Endothelial cell of umbilical vein (primary cell): Measurements from ENCODE around the gene LOX. TPM values are rescaled to one million over a fixed set of nuclear protein-coding genes. Genes with fewer than 3 reads are reported as not detected.

ENCODE experiments used
- BruUV-seq: library from RNA; stranded (reverse); fragments of 400-500 nt; replicated peaks from 2 replicates; lab custom pipeline; 2021; lab: Mats Ljungman, UMichigan
- CTCF ChIA-PET: fragments of 300-600, 350-600 bp; sonication (Branson Sonifier 250); formaldehyde crosslinking; loops from one replicate; lab custom pipeline; 2021; ENCODE audit warnings: antibody characterized with exemption, inconsistent platforms; lab: Charles Lee
- POLR2A ChIA-PET: fragments of 300-600, 350-600 bp; sonication (Branson Sonifier 250); formaldehyde crosslinking; loops from one replicate; lab custom pipeline; 2021; ENCODE audit warnings: antibody characterized with exemption, inconsistent platforms; lab: Charles Lee
- DNase-seq: peaks from one replicate; pipeline ENCODE4 v3.0.0-alpha.2; 2011; ENCODE audit warnings: low read depth, low spot score
- FAIRE-seq: peaks from 2 replicates; lab custom pipeline; 2011; peaks lifted over from hg19 to GRCh38; lab: Jason Lieb, UNC
- H2AFZ ChIP-seq: 2 replicates; pipeline ENCODE4 v1.6.0; 2012; ENCODE audit warnings: low read depth, low read length, control low read depth, inconsistent platforms
- H3K27ac ChIP-seq: 2 replicates; pipeline ENCODE4 v1.5.1; 2011; ENCODE audit warnings: low read depth, mild to moderate bottlenecking, control low read depth, low read length, moderate library complexity; ENCODE audit not compliant: insufficient read depth
- H3K27me3 ChIP-seq, 2 experiments: 2 replicates each; pipeline versions ENCODE4 v1.6.0 to v1.6.1; 2011; ENCODE audit warnings: low read length in 2 of 2, mixed read lengths in 1 of 2; ENCODE audit not compliant: control insufficient read depth in 2 of 2, insufficient read depth in 2 of 2
- H3K36me3 ChIP-seq, 2 experiments: 2 replicates in 1 of 2; 3 replicates in 1 of 2; pipeline ENCODE4 v1.5.1; 2011; ENCODE audit warnings: low read length in 2 of 2, mild to moderate bottlenecking in 1 of 2, moderate library complexity in 1 of 2; ENCODE audit not compliant: control insufficient read depth in 2 of 2, insufficient read depth in 2 of 2; ENCODE audit errors: extremely low read depth in 1 of 2
- H3K4me1 ChIP-seq: 3 replicates; pipeline ENCODE4 v1.5.1; 2011; ENCODE audit warnings: mild to moderate bottlenecking, low read length; ENCODE audit not compliant: control insufficient read depth, insufficient read depth; ENCODE audit errors: extremely low read depth
- H3K4me2 ChIP-seq: 2 replicates; pipeline ENCODE4 v1.6.1; 2011; ENCODE audit warnings: low read length, control low read depth, mixed read lengths; ENCODE audit not compliant: insufficient read depth
- H3K4me3 ChIP-seq, 3 experiments: fragments of 200-600 bp in 1 of 3; sonication (generic), shearing (Covaris generic) in 1 of 3; replicated peaks in 1 of 3; 2 replicates each; pipeline ENCODE4 v1.5.1; 2011 to 2016; ENCODE audit warnings: control low read depth in 3 of 3, low read length in 3 of 3, mild to moderate bottlenecking in 2 of 3, inconsistent platforms in 1 of 3, low read depth in 1 of 3, moderate library complexity in 1 of 3; ENCODE audit not compliant: insufficient read depth in 1 of 3
- H3K79me2 ChIP-seq: 2 replicates; pipeline ENCODE4 v1.6.0; 2012; ENCODE audit warnings: low read length, inconsistent platforms; ENCODE audit not compliant: control insufficient read depth, insufficient read depth
- H3K9ac ChIP-seq: replicated peaks from 2 replicates; pipeline ENCODE3; 2011; ENCODE audit warnings: low read length, control low read depth; ENCODE audit not compliant: insufficient read depth; ENCODE audit errors: extremely low read depth
- H3K9me1 ChIP-seq: replicated peaks from 3 replicates; pipeline ENCODE4 v1.6.0; 2011; ENCODE audit warnings: mild to moderate bottlenecking, low read length; ENCODE audit not compliant: control insufficient read depth, insufficient read depth; ENCODE audit errors: extremely low read depth
- H3K9me3 ChIP-seq: replicated peaks from 2 replicates; pipeline ENCODE4 v1.5.1; 2012; ENCODE audit warnings: low read length, inconsistent platforms; ENCODE audit not compliant: control insufficient read depth, insufficient read depth
- H4K20me1 ChIP-seq: replicated peaks from 2 replicates; pipeline ENCODE3; 2011; ENCODE audit warnings: mild to moderate bottlenecking, low read length; ENCODE audit not compliant: control insufficient read depth, insufficient read depth; ENCODE audit errors: extremely low read depth
- EZH2 ChIP-seq: IDR thresholded peaks from 2 replicates; pipeline ENCODE4 v1.6.1; 2012; ENCODE audit warnings: borderline replicate concordance, low read depth, mild to moderate bottlenecking, moderate library complexity, low read length, inconsistent platforms; ENCODE audit not compliant: severe bottlenecking
- FOS ChIP-seq: IDR thresholded peaks from 2 replicates; pipeline ENCODE4 v1.6.1; 2011; ENCODE audit warnings: mild to moderate bottlenecking, low read length, moderate library complexity, borderline replicate concordance; ENCODE audit not compliant: insufficient read depth
- GATA2 ChIP-seq: IDR thresholded peaks from 2 replicates; pipeline ENCODE4 v1.7.0; 2011; ENCODE audit warnings: low read depth, mild to moderate bottlenecking, moderate library complexity, mixed read lengths, low read length; ENCODE audit not compliant: insufficient read length, insufficient read depth
- JUN ChIP-seq: IDR thresholded peaks from 2 replicates; pipeline ENCODE4 v1.6.1; 2011; ENCODE audit warnings: borderline replicate concordance, low read depth; ENCODE audit not compliant: insufficient read length, insufficient read depth
- MAX ChIP-seq: IDR thresholded peaks from 2 replicates; pipeline ENCODE4 v1.6.1; 2011; ENCODE audit not compliant: insufficient read depth, insufficient read length
- MYC ChIP-seq: IDR thresholded peaks from one replicate; pipeline ENCODE4 v1.6.1; 2011; ENCODE audit warnings: mild to moderate bottlenecking, low read depth, low read length
- POLR2A ChIP-seq: IDR thresholded peaks from 2 replicates; pipeline ENCODE4 v1.6.1; 2012; ENCODE audit warnings: low read depth, mild to moderate bottlenecking, control low read depth, low read length
- POLR2AphosphoS5 ChIP-seq: IDR thresholded peaks from 2 replicates; pipeline ENCODE4 v1.6.1; 2012; ENCODE audit warnings: low read depth, mild to moderate bottlenecking, control low read depth, low read length, moderate library complexity; ENCODE audit not compliant: insufficient read depth
- dilution Hi-C: fragments of 300-500 bp; cut with MboI; formaldehyde crosslinking; loops from one replicate; pipeline ENCODE4 v1.15.0; 2019; ENCODE audit warnings: low sequenced_read_pairs; ENCODE audit not compliant: extremely low pct_ligation_motif_present
- intact Hi-C: fragments of 100-400 bp; cut with micrococcal nuclease; formaldehyde crosslinking; loops from one replicate; pipeline ENCODE4 v1.10.0; 2022
- polyA plus RNA-seq, 4 experiments: library from polyadenylated mRNA; depleted of rRNA in 3 of 4; stranded (reverse) in 3 of 4; unstranded in 1 of 4; fragments of >200 nt; gene quantifications; 2 replicates each; pipeline versions ENCODE4 v1.2.1 to v1.2.3, GENCODE V29; 2011 to 2012; ENCODE audit warnings: missing spikeins in 1 of 4
- total RNA-seq: library from RNA; stranded (reverse); gene quantifications from 2 replicates; pipeline ENCODE4 v1.2.3, GENCODE V29; 2021
- TF ChIP-seq, protein P1 (sequence below), 2 donors: IDR thresholded peaks; 1 replicate in 1 of 2; 2 replicates in 1 of 2; pipeline ENCODE4 v1.5.1; 2011; ENCODE audit warnings: low read length in 2 of 2, mild to moderate bottlenecking in 2 of 2, moderate library complexity in 2 of 2, control low read depth in 1 of 2, inconsistent platforms in 1 of 2, low read depth in 1 of 2; ENCODE audit not compliant: insufficient read depth in 1 of 2; ENCODE audit errors: extremely low read depth in 1 of 2

The LOX gene
- total and polyA plus RNA-seq, 2 donors (not counting 3 experiments of a cell fraction or from before 2014, with no cell fraction given): 39.0 to 79.1 TPM

GRCh38 chr5:122015471-122015870 lies 62.6 kb downstream of the LOX start:
- Histone ChIP-seq H3K36me3 (peaks cover 0 to 4% of the 10 kb centered on the region in 2 experiments), H3K9me3 (no peaks in the 10 kb centered on the region), H3K4me2 (no peak overlapping the region), H3K9me1 (no peaks in the 10 kb centered on the region), H3K4me1 (no peaks in the 10 kb centered on the region), H3K27me3 (no peaks in the 10 kb centered on the region), H2AFZ (no peak overlapping the region), H4K20me1 (no peaks in the 10 kb centered on the region), H3K9ac (no peak overlapping the region), H3K4me3 (no peak overlapping the region), H3K79me2 (peaks cover 7% of the 10 kb centered on the region), H3K27ac (no peak overlapping the region)
- no TSS peak for BruUV-seq
- TF ChIP-seq POLR2A (no peak), MAX (no peak), JUN (no peak), MYC (no peak), GATA2 (no peak), POLR2AphosphoS5 (no peak), EZH2 (no peak), FOS (no peak)
- TF ChIP-seq, protein P1, sequence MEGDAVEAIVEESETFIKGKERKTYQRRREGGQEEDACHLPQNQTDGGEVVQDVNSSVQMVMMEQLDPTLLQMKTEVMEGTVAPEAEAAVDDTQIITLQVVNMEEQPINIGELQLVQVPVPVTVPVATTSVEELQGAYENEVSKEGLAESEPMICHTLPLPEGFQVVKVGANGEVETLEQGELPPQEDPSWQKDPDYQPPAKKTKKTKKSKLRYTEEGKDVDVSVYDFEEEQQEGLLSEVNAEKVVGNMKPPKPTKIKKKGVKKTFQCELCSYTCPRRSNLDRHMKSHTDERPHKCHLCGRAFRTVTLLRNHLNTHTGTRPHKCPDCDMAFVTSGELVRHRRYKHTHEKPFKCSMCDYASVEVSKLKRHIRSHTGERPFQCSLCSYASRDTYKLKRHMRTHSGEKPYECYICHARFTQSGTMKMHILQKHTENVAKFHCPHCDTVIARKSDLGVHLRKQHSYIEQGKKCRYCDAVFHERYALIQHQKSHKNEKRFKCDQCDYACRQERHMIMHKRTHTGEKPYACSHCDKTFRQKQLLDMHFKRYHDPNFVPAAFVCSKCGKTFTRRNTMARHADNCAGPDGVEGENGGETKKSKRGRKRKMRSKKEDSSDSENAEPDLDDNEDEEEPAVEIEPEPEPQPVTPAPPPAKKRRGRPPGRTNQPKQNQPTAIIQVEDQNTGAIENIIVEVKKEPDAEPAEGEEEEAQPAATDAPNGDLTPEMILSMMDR (IDR thresholded peaks at IDR 0.05; ENCODE audit: extremely low read depth in 1 of 2, insufficient read depth in 1 of 2, low read depth in 1 of 2, low read length in 2 of 2): no peak
- intact Hi-C loops (no loop called here), dilution Hi-C loops (no loop called here)
- POLR2A ChIA-PET: no interaction called here
- FAIRE-seq (no peak), DNase-seq (no peak)
- CTCF ChIA-PET: interaction anchor here (0.6 to 1.6 kb wide), 4 partner anchors 11 to 62 kb away, joined by 3 to 6 read pairs (median 3); partner anchors contain the start of gene LOX
